CD4-positive, CD25-positive, alpha-beta regulatory T cell (primary cell): Measurements from ENCODE around the gene ZNF714. TPM values are rescaled to one million over a fixed set of nuclear protein-coding genes. Genes with fewer than 3 reads are reported as not detected.

Experiments used
- ATAC-seq, 2 donors: fragments of 150-1000 bp; cut with Tn5 transposase; one replicate each; pipeline ENCODE4 v1.10.0; 2021; ENCODE audit warnings: low read depth in 2 of 2, moderate number of reproducible peaks in 2 of 2, moderate library complexity in 1 of 2
- DNase-seq, 3 donors: peaks; one replicate each; pipeline versions ENCODE4 v3.0.0 to v3.0.0-alpha.2; 2012 to 2022; ENCODE audit warnings: mixed read lengths in 1 of 3
- H3K27ac ChIP-seq: one replicate; pipeline ENCODE4 v1.7.0; 2013; ENCODE audit warnings: mild to moderate bottlenecking, low read length; ENCODE audit not compliant: insufficient read depth, poor library complexity, severe bottlenecking
- H3K27me3 ChIP-seq: one replicate; pipeline ENCODE4 v1.7.0; 2013; ENCODE audit warnings: low read length; ENCODE audit not compliant: control insufficient read depth, insufficient read depth
- H3K36me3 ChIP-seq: one replicate; pipeline ENCODE4 v1.7.0; 2013; ENCODE audit warnings: mild to moderate bottlenecking, low read length, moderate library complexity; ENCODE audit not compliant: control insufficient read depth, insufficient read depth
- H3K4me1 ChIP-seq: 2 replicates; pipeline ENCODE4 v1.7.0; 2013; ENCODE audit warnings: mild to moderate bottlenecking, low read length; ENCODE audit not compliant: insufficient read depth, control insufficient read depth, poor library complexity, severe bottlenecking
- H3K4me3 ChIP-seq: one replicate; pipeline ENCODE4 v1.7.0; 2013; ENCODE audit warnings: low read depth, mild to moderate bottlenecking, low read length, moderate library complexity
- H3K9me3 ChIP-seq, 2 experiments: 1 replicate in 1 of 2; 2 replicates in 1 of 2; pipeline ENCODE4 v1.7.0; 2013; ENCODE audit warnings: low read length in 2 of 2, mild to moderate bottlenecking in 1 of 2, moderate library complexity in 1 of 2; ENCODE audit not compliant: control insufficient read depth in 2 of 2
- H3K27ac Mint-ChIP-seq, 3 donors: one replicate each; pipeline ENCODE4 v1.8.0; 2020 to 2022; ENCODE audit warnings: mild to moderate bottlenecking in 3 of 3, mixed read lengths in 3 of 3, moderate library complexity in 2 of 3
- H3K27me3 Mint-ChIP-seq: one replicate; pipeline ENCODE4 v1.8.0; 2022; ENCODE audit warnings: mild to moderate bottlenecking, mixed read lengths
- H3K36me3 Mint-ChIP-seq: one replicate; pipeline ENCODE4 v1.8.0; 2020; ENCODE audit warnings: mixed read lengths
- H3K4me1 Mint-ChIP-seq, 4 donors: one replicate each; pipeline ENCODE4 v1.8.0; 2020 to 2022; ENCODE audit warnings: mixed read lengths in 4 of 4, mild to moderate bottlenecking in 1 of 4
- H3K4me3 Mint-ChIP-seq, 4 donors: one replicate each; pipeline ENCODE4 v1.8.0; 2020 to 2022; ENCODE audit warnings: mild to moderate bottlenecking in 4 of 4, mixed read lengths in 4 of 4, moderate library complexity in 3 of 4
- H3K9me3 Mint-ChIP-seq, 7 donors: one replicate each; pipeline ENCODE4 v1.8.0; 2020 to 2022; ENCODE audit warnings: mixed read lengths in 7 of 7, mild to moderate bottlenecking in 3 of 7, moderate library complexity in 2 of 7
- polyA plus RNA-seq, 4 donors: library from polyadenylated mRNA; unstranded; fragments of 300-500 nt; fragmentation: Illumina TruSeq; gene quantifications; one replicate each; pipeline ENCODE4 v1.2.3, GENCODE V29; 2021
- total RNA-seq: library from RNA; stranded (reverse); gene quantifications from one replicate; pipeline ENCODE4 v1.2.3, GENCODE V29; 2022

ZNF714 gene
- total and polyA plus RNA-seq, 5 donors from 2014 or later = 12.0 to 15.4 (median 14.2) TPM

DNA sequence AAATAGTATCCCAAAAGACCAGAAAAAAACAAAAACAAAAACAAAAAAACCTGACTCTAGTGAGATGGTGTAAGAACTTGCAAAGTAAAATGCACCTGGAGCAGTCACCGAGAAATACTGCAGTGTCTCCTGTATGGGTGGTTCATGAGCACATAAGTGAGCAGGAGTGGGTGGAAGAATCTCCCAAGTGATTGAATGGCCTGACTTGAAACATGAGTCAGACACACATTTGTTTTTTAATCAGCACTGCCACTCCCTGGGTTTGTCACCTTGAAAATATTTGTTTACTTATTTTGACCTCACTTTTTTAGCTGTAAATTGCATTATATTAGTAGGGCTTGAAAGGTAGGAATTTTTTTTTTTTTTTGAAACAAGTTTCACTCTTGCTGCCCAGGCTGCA lies 61.9 kb downstream of the ZNF714 start:
- no peak for DNase-seq
- Mint-ChIP-seq H3K27ac (peak overlapping the region in 1 of 3 donors; percentile 90), H3K9me3 (peaks cover 0 to 9% (median 2%) of the 10 kb centered on the region in 7 donors), H3K36me3 (peaks cover 53% of the 10 kb centered on the region), H3K27me3 (no peaks in the 10 kb centered on the region), H3K4me1 (peaks cover 18 to 70% (median 42%) of the 10 kb centered on the region in 4 donors), H3K4me3 (peak overlapping the region in 3 of 4 donors; percentile 28 to 91 (median 70))
- no peak for ATAC-seq
- Histone ChIP-seq H3K4me3 (no peak overlapping the region), H3K27me3 (no peaks in the 10 kb centered on the region), H3K9me3 (peaks cover 0 to 10% of the 10 kb centered on the region in 2 experiments), H3K27ac (no peak overlapping the region), H3K4me1 (peaks cover 16% of the 10 kb centered on the region), H3K36me3 (peaks cover 41% of the 10 kb centered on the region)

DNA sequence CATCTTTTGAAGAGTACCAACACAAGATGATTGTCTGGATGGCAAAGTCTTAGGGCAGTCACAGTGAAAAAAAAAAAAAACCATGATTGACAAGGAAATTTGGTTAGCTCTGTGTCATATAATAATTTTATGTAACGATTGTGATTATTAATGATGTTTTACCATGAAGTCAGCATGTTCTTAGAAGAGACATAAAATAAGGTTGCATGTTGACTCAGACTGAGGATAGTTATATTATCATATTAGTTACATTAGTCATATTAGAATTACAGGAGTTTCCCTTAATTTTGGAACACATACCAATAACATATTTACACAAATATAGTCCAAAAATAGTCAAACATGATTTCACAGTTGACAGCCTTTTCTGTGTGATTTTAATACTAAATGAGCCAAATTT lies 65.5 kb downstream of the ZNF714 start:
- peaks cover 19 to 22% of the 10 kb centered on the region in 2 experiments for H3K9me3 ChIP-seq
- no peak overlapping the region for H3K27ac Mint-ChIP-seq
- H3K36me3 Mint-ChIP-seq = peaks cover 79% of the 10 kb centered on the region
- DNase-seq = no peak
- no peak overlapping the region for H3K27ac ChIP-seq
- H3K4me1 Mint-ChIP-seq = peaks cover 16 to 71% (median 39%) of the 10 kb centered on the region in 4 donors
- H3K36me3 ChIP-seq = peaks cover 78% of the 10 kb centered on the region
- no peak for ATAC-seq
- H3K4me1 ChIP-seq = peaks cover 5% of the 10 kb centered on the region
- no peak overlapping the region for H3K4me3 Mint-ChIP-seq
- H3K4me3 ChIP-seq = no peak overlapping the region
- H3K27me3 Mint-ChIP-seq = no peaks in the 10 kb centered on the region
- peaks cover 0 to 13% (median 2%) of the 10 kb centered on the region in 7 donors for H3K9me3 Mint-ChIP-seq
- H3K27me3 ChIP-seq = no peaks in the 10 kb centered on the region

DNA sequence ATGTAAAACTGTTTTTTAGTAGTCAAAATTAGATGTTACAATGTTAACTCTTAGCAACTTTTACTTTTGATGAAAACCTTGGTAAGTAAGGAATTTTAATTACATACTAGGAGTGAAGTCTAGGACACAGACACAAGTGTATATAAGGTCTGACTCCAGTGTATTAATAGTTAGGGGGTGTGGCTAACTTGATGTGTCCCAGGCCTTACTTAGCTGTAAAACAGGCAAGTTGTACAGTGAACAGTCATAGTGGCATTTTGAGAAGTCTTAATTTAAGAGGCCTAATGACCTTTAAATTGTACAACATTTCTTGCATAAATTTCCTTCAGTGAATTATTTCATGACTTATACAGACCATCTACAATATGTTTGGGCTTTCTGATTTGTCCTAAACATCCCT lies 66.7 kb downstream of the ZNF714 start:
- no peak overlapping the region for H3K4me3 Mint-ChIP-seq
- Histone ChIP-seq H3K27ac (no peak overlapping the region), H3K27me3 (no peaks in the 10 kb centered on the region), H3K4me1 (no peaks in the 10 kb centered on the region), H3K4me3 (no peak overlapping the region), H3K9me3 (peaks cover 19 to 22% of the 10 kb centered on the region in 2 experiments), H3K36me3 (peaks cover 82% of the 10 kb centered on the region)
- H3K9me3 Mint-ChIP-seq = peaks cover 0 to 17% (median 2%) of the 10 kb centered on the region in 7 donors
- peak overlapping the region in 1 of 3 donors; percentile 42 for H3K27ac Mint-ChIP-seq
- no peak for ATAC-seq
- peaks cover 80% of the 10 kb centered on the region for H3K36me3 Mint-ChIP-seq
- DNase-seq = no peak
- H3K27me3 Mint-ChIP-seq = no peaks in the 10 kb centered on the region
- H3K4me1 Mint-ChIP-seq = peaks cover 11 to 64% (median 32%) of the 10 kb centered on the region in 4 donors

DNA sequence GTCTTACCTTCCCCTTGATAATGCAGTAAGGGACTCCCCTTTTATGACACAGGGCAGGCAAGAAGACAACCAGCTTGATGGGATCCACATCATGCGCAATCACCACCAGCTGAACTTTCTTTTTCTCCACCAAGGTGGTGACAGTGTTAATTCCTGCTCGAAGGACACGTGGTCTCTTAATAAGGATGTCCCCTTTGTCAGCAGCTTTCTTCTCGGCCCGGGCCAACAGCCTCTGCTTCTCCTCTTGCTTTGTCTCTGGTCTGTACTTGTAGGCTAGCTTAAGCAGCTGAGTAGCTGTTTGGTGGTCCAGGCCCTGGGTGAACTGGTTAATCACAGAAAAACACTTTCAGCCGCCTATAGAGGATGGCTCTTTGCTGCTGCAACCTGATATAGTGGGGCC lies 67.9 kb downstream of the ZNF714 start:
- Mint-ChIP-seq H3K4me3 (no peak overlapping the region), H3K36me3 (peaks cover 68% of the 10 kb centered on the region), H3K27me3 (no peaks in the 10 kb centered on the region), H3K4me1 (peaks cover 6 to 53% (median 27%) of the 10 kb centered on the region in 4 donors), H3K9me3 (peaks cover 0 to 19% (median 2%) of the 10 kb centered on the region in 7 donors), H3K27ac (peak overlapping the region in 1 of 3 donors; percentile 32)
- Histone ChIP-seq H3K9me3 (peaks cover 19 to 22% of the 10 kb centered on the region in 2 experiments), H3K27me3 (no peaks in the 10 kb centered on the region), H3K4me3 (no peak overlapping the region), H3K4me1 (no peaks in the 10 kb centered on the region), H3K27ac (no peak overlapping the region), H3K36me3 (peaks cover 71% of the 10 kb centered on the region)
- ATAC-seq (no peak), DNase-seq (no peak)

DNA sequence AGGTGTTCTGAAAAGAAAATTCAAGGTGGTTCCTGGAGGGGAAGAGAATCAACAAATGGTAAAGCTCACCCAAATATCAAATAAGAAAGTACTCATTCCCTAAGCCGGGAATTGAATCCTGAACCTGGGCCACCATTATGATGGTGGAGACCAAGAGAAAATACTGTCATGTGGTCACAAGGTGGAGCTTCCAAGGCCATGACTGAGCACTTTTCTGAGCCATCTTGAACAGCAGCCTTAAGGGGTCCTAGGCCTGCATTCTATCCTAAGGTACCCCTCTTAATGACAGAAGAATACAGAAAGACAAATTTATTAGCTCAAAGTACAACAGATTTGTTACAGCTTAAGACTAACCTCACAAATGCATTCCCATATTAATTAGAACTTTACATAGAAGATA lies 69.5 kb downstream of the ZNF714 start:
- peaks cover 5 to 56% (median 26%) of the 10 kb centered on the region in 4 donors for H3K4me1 Mint-ChIP-seq
- DNase-seq (no peak), ATAC-seq (no peak)
- Histone ChIP-seq H3K27me3 (no peaks in the 10 kb centered on the region), H3K27ac (no peak overlapping the region), H3K4me3 (no peak overlapping the region), H3K4me1 (no peaks in the 10 kb centered on the region), H3K9me3 (peaks cover 19 to 30% of the 10 kb centered on the region in 2 experiments), H3K36me3 (peaks cover 62% of the 10 kb centered on the region)
- H3K9me3 Mint-ChIP-seq = peaks cover 0 to 25% (median 6%) of the 10 kb centered on the region in 7 donors
- no peak overlapping the region for H3K4me3 Mint-ChIP-seq
- no peaks in the 10 kb centered on the region for H3K27me3 Mint-ChIP-seq
- H3K36me3 Mint-ChIP-seq = peaks cover 68% of the 10 kb centered on the region
- H3K27ac Mint-ChIP-seq = no peak overlapping the region

DNA sequence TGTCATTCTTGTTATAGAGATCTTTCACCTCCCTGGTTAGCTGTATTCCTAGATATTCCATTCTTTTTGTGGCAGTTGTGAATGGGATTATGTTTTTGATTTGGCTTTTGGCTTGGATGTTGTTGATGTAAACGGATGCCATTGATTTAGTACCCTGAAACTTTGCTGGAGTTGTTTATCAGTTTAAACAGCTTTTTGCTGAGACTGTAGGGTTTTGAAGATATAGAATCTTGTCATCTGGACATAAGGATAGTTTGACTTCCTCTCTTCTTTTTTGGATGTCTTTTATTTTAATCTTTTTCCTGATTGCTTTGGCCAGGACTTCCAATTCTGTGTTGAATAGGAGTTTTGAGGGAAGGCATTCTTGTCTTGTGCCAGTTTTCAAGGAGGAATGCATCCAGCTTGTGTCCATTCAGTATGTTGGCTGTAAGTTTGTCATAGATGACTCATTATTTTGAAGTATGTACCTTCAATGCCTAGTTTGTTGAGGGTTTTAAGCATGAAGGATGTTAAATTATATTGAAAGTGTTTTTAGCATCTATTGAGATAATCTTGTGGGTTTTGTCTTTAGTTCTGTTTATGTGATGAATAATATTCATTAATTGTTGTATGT lies 76.6 kb downstream of the ZNF714 start:
- H3K36me3 Mint-ChIP-seq = peaks cover 35% of the 10 kb centered on the region
- Histone ChIP-seq H3K36me3 (peaks cover 46% of the 10 kb centered on the region), H3K9me3 (peaks cover 26 to 65% of the 10 kb centered on the region in 2 experiments), H3K27ac (no peak overlapping the region), H3K27me3 (no peaks in the 10 kb centered on the region), H3K4me3 (no peak overlapping the region), H3K4me1 (no peaks in the 10 kb centered on the region)
- no peak for DNase-seq
- H3K4me3 Mint-ChIP-seq = peak overlapping the region in 2 of 4 donors; percentile 32 to 39
- ATAC-seq = no peak
- no peaks in the 10 kb centered on the region for H3K27me3 Mint-ChIP-seq
- H3K9me3 Mint-ChIP-seq = peaks cover 0 to 33% (median 2%) of the 10 kb centered on the region in 7 donors
- peak overlapping the region in 1 of 3 donors; percentile 8 for H3K27ac Mint-ChIP-seq
- peaks cover 0 to 41% (median 19%) of the 10 kb centered on the region in 4 donors for H3K4me1 Mint-ChIP-seq

DNA sequence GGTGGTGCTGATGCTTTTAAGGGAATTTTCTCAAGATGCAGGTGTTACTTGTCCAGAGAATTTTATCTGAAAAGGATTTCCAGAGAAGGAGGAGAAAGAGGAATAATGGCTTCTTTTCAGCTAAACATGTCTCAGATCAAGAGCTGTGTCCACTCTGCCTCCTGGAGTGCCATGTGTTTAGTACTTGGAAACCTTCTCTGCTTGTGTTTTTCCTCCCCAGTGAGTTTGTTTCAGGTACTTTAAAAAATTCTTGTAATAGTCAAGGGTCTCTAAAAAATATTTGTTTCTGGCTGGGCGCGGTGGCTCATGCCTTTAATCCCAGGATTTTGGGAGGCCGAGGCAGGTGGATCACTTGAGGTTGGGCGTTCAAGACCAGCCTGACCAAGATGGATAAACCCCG lies 82.5 kb downstream of the ZNF714 start:
- Mint-ChIP-seq H3K9me3 (peaks cover 0 to 17% (median 1%) of the 10 kb centered on the region in 7 donors), H3K27ac (peak overlapping the region in 2 of 3 donors; percentile 27 to 65), H3K4me3 (no peak overlapping the region), H3K27me3 (no peaks in the 10 kb centered on the region), H3K4me1 (peaks cover 7 to 30% (median 14%) of the 10 kb centered on the region in 4 donors), H3K36me3 (peaks cover 42% of the 10 kb centered on the region)
- Histone ChIP-seq H3K9me3 (peaks cover 24 to 39% of the 10 kb centered on the region in 2 experiments), H3K4me3 (no peak overlapping the region), H3K27ac (no peak overlapping the region), H3K27me3 (no peaks in the 10 kb centered on the region), H3K36me3 (peaks cover 74% of the 10 kb centered on the region), H3K4me1 (no peaks in the 10 kb centered on the region)
- ATAC-seq (no peak), DNase-seq (no peak)

DNA sequence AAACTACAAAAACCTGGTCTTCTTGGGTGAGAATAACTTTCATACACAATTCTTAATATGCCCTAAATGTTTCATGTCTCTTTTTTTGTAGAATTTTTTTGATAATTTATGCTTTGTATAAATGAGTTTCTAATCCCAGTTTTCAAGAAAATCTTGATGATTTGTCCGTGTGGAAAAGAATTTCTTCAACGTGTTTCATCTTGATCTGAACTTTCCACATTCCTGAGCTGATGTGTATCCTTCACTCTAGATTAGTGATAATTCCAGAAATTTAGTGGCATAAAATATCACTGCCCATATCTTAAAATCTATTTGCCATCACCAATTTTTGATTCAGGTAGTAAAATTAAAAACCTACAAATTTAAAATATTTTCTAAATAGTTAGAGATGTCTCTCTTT lies 84.4 kb downstream of the ZNF714 start:
- Histone ChIP-seq H3K4me3 (no peak overlapping the region), H3K27ac (no peak overlapping the region), H3K4me1 (no peaks in the 10 kb centered on the region), H3K9me3 (peaks cover 24 to 35% of the 10 kb centered on the region in 2 experiments), H3K36me3 (peaks cover 77% of the 10 kb centered on the region), H3K27me3 (no peaks in the 10 kb centered on the region)
- H3K4me1 Mint-ChIP-seq = peaks cover 7 to 22% (median 10%) of the 10 kb centered on the region in 4 donors
- DNase-seq (no peak), ATAC-seq (no peak)
- no peak overlapping the region for H3K27ac Mint-ChIP-seq
- H3K36me3 Mint-ChIP-seq = peaks cover 44% of the 10 kb centered on the region
- no peak overlapping the region for H3K4me3 Mint-ChIP-seq
- peaks cover 0 to 12% (median 5%) of the 10 kb centered on the region in 7 donors for H3K9me3 Mint-ChIP-seq
- no peaks in the 10 kb centered on the region for H3K27me3 Mint-ChIP-seq
